GM21360 (cell line): Measurements from ENCODE around the gene GRK7.
"Not testable (repeated sequence)": the region's sequence is repeated elsewhere in the genome, so short reads cannot be mapped to it uniquely, and the experiment has no call there.

Experiments used
- ATAC-seq: cut with Tn5 transposase; IDR thresholded peaks from one replicate; pipeline ENCODE4 v1.9.1; 2021; ENCODE audit warnings: mild to moderate bottlenecking, moderate library complexity; ENCODE audit not compliant: unreplicated experiment

GRK7 gene

DNA sequence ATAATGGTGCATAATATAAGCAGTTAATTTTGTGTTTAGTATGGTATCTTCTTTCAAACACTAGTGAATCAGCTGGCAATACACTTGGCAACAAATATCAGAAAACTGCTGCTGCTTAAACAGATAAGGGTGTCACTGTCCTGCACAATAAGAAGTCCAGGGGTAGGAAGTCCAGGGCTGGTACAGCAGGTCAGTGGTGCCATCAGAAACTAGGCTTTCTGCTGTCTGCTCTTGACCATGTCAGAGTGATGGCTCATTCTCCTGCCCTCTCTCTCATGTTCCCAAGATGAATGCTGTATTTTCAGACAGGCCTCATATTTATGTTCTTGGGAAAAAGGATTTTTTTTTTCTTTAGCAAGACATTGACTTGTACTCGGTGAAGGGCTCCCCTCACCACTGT lies 9.2 kb upstream of the GRK7 start:
- ATAC-seq, result no peak

DNA sequence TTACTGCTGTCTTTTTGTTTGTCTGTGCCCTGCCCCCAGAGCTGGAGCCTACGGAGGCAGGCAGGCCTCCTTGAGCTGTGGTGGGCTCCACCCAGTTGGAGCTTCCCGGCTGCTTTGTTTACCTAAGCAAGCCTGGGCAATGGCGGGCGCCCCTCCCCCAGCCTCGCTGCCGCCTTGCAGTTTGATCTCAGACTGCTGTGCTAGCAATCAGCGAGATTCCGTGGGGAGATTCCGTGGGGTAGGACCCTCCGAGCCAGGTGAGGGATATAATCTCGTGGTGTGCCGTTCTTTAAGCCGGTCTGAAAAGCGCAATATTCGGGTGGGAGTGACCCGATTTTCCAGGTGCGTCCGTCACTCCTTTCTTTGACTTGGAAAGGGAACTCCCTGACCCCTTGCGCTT lies 656 bp upstream of the GRK7 start:
- not testable (repeated sequence) for ATAC-seq

DNA sequence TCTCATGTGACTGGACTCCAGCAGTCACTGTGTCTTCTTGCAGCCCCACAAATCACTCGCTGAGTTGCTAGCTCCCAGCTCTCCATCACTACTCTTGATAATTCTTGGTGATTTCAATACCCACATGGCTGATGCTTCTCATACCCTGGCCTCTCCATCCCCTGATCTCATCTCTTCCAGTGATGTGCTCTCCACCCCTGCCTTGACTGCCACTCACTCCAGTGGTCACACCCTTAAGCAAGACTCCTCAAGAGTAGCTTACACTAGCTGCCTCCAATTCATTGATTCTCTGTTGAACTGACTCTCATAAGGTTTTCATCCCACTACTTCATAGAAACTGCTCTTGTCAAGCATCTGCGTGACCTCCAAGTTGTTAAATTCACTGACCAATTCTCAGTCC lies 837 bp downstream of the GRK7 start:
- ATAC-seq, result no peak

DNA sequence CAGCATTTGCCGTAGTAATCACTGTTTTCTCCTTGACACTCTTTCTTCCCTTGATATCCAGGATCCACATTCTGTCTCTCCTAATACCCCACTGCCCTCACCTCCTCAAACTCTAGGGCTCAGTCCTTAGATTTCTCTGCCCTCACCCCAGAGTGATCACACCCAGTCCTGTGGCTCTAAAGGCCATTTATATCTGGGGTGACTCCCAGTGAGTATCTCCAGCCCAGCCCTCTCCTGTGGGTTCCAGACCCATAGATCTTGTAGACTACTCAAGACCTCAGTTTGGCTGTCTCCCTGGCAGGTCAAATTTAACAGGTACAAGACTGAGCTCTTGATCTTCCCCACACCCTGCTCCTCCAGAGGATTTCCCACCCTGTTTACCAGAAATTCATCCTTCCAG lies 1.3 kb downstream of the GRK7 start:
- no peak for ATAC-seq

DNA sequence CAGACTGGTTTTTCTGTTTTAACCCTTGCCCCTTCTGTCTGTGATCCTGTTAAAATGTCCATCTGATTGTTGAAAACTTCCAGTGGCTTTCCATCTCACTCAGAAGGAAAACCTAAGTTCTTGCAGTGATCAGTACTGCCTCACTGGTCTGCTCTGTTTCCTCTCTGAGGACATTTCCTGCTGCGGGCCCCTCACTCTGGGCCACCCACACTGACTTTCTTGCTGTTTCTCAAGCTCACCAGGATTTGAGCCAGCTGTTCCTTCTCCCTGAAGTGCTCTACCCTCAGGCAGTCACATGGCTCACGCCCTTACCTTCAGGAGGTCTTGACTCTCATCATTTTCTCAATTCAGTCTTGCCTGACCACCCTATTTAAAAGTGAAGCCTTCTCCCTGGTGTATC lies 1.8 kb downstream of the GRK7 start:
- no peak for ATAC-seq

DNA sequence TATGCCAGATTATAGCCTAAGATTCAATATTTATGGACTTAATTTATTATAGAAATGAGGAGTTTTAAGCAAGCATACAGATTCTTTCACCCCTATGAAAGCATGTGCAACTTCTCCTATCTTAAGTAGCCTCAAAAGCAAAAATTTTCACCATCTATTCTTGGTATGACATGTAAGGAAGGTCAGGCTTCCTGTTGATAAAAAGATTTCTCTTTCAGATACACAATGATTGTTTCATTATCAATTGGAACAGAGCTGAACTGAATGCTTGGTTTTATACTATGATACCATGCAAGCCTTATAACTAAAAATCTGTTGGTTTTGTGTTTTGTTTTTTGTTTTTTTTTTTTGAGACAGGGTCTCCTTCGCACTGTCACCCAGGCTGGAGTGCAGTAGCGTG lies 3.9 kb downstream of the GRK7 start:
- no peak for ATAC-seq

DNA sequence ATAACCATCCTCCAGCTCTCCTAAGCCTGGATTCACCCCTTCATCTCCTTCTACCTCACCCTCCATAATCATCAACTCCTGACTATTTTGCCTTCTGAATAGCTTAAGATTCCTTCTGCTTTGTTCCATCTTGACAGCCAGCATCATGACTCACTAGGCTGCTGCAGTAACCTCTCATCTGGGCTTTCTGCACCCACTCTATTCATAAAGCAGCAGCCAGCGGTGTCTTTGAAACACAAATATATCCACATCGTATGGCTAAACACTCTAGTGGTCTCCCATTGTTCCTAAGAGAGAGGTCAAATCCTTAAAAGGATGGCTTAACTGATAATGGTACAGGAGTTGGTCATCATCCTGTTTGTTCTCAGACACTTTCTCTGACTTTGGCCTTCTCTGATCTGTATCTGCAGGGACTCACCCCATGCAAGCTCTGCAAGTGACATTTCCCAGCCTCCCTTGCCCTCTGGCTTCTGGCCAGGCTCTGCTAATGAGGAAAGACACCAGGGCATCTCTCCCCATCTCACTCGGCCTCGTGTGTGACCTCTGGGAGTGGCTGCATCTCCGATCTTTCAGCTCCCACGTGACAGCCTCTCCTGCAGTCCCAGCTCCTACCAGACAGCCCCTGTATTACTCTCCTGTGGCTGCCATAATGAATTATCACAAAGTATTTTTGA lies 6.2 kb downstream of the GRK7 start:
- ATAC-seq, result no peak

DNA sequence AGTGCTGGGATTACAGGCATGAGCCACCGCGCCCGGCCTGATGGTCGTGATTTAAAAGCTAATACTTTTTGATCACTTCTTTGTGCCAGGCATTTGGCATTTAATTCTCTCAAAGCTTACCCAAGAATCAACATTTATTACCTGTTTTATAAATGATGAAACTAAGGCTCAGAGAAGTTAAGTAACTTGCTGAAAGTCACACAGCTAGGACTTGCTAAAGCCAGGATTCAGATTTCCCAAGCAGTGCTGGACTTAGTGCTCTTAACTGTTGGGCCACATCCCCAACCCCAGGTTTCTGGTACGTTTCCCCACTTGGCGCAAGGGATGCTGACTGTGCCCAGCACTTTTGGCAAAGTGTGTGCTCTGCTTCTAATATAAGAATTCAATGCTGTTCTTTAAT lies 10.5 kb downstream of the GRK7 start:
- no peak for ATAC-seq

DNA sequence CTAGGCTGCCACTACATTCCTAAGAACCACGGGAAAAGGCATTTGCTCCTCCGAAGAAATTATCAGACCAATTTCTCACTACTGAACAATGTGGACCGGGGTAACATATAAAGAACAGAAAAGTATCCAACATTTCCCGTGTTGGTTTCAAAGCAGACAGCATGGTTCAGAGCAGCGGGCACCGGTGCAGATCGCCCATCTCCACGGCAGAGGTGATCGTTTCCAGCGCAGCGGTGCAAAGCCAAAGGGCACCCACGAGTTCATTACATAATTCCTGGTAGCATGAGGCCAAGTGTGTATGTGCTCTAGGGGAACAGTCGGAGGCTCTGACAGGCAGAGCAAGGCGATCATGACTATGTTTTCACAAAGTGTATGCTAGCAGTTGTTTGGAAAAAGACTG lies 13.2 kb downstream of the GRK7 start:
- ATAC-seq, result no peak

DNA sequence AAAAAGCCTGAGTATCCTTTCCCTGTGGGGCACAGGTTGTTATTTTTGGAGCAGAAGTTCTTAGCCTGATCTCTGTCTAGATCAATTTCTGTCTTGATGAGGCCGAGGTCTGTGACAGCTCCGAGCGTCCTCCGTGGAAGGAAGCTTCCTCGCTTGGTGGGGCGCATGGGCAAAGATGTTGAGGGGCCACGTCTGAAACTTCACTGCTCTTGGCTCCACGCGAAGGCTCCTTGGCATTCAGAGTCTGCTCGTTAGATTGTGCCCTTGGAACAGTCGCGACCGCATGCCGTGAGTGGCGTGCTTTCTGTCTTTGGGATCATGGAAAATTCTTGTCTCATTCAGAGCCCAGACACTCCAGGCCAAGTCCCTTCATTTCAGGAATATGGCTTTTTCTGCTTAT lies 13.7 kb downstream of the GRK7 start:
- ATAC-seq, result no peak

DNA sequence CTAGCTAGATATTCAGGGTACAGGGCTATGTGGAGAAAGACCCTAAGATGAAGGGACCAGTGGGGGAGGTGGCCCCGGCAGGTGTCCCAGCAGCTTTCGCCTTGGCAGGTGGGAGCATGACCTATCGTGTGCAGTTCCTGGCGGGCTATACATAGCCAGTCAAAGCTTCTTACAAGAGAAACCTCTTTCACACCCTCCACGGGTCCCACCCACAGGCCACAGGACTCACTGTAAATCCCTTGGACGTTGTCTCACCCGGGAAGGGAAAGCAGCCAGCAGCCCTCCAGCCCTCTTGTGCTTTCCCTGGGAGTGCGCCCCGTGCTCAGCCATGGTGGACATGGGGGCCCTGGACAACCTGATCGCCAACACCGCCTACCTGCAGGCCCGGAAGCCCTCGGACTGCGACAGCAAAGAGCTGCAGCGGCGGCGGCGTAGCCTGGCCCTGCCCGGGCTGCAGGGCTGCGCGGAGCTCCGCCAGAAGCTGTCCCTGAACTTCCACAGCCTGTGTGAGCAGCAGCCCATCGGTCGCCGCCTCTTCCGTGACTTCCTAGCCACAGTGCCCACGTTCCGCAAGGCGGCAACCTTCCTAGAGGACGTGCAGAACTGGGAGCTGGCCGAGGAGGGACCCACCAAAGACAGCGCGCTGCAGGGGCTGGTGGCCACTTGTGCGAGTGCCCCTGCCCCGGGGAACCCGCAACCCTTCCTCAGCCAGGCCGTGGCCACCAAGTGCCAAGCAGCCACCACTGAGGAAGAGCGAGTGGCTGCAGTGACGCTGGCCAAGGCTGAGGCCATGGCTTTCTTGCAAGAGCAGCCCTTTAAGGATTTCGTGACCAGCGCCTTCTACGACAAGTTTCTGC lies 15.0 kb downstream of the GRK7 start:
- no peak for ATAC-seq

DNA sequence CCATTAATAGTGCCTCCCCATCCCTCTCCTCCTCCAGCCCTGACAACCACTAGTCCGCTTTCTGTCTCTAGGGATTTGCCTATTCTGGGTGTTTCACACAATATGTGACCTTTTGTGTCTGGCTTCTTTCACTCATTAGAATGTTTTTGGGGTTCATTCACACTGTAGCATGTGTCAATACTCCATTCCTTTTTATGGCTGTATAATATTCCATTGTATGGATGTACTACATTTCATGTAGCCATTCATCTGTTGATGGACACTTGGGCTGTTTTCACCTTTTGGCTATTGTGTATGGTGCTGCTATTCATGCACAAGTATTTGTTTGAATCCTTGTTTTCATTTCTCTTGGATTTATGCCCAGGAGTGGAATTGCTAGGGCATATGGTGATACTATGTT lies 16.5 kb downstream of the GRK7 start:
- no peak for ATAC-seq

DNA sequence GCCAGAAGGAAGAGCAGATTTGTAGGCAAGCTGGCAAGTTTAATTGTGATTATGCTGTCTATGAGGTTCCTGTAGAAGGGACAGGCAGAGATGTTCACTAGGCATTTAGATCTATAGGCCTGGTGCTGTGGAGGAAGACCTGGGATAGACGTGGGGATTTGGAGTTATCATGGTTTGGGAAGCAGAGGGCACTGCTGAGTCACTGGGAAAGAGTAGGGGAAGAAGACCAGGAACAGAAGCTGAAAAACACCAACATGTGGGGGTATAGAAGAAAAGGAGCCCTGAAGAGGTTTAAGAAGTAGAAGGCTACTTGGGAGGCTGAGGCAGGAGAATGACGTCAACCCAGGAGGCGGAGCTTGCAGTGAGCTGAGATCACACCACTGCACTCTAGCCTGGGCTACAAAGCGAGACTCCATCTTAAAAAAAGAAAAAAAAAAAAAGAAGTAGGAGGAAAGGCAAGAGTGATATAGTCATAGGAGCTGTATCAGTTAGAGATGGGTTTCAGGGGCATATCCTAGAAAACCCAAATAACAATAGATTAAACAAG lies 19.3 kb downstream of the GRK7 start:
- no peak for ATAC-seq

DNA sequence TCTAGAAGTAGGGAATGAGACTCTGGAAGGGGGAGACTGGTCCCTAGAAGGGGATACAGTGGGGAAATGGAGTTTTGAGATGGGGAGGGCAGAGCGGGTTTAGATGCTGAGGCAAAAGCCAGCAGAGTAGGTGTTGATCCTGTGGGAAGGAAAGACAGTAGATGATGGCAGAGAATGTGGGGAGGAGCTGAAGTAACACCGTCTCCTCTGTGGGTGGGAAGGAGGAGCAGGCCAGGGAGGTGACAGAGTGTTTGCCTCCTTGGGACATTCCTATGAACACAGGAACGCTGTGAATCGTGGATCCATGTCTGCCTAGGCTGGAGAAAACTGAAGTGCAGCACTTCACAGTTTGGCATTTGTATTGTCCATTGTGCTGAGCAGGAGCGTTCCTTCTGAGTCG lies 20.4 kb downstream of the GRK7 start:
- no peak for ATAC-seq

DNA sequence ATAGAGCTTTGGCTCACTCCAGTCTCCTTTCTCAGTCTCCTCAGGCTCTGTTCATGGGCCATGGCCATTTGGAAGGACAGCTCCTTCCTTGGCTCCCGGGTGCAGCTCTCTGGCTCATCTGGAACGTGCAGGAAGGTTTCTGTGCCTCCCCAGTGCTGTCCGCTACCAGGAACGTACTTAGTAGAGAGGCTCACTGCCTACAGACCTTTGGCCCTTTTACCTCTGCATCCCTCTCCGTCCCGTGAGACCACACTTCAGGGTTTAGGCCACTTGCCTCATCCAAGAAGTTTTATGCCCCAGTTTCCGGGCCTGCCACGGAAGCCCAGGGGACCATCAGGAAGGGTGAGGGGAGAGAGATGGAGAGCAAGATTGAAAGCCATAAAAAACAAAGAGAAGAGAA lies 20.9 kb downstream of the GRK7 start:
- no peak for ATAC-seq

DNA sequence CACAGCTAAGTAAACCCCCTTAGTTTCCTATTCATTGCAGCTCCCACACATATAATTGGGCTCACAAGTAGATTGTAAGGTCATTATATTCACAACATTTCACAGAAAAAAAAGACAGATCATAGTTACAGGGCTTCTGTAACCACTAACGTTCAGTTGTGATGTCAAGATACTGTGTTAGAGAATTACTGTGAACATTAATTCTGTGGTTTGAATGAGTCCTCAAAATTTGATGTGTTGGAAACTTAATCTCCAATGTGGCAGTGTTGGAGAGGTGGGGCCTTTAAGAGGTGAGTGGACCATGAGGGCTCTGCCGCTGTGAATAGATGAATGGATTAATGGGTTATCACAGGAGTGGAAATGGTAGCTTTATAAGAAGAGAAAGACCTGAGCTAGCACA lies 21.3 kb downstream of the GRK7 start:
- no peak for ATAC-seq

DNA sequence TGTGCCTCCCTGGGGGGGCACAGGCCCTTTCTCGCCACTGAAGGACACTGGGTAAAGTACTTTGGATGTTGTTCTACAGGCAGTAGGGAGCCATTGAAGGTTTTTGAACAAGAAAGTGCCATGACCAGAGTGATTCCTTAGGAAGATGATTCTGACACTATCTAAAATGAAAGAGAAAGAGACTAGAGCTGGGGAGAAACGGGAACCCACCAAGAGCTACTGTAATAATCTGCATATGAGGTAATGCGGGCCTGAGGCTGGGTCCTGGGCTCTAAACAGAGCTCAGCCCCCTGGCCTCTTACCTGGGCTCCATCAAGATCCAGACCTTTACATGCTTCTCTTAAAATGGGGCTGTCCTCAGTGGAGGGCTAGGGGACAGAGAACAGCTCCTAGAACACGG lies 24.9 kb downstream of the GRK7 start:
- ATAC-seq, result no peak

DNA sequence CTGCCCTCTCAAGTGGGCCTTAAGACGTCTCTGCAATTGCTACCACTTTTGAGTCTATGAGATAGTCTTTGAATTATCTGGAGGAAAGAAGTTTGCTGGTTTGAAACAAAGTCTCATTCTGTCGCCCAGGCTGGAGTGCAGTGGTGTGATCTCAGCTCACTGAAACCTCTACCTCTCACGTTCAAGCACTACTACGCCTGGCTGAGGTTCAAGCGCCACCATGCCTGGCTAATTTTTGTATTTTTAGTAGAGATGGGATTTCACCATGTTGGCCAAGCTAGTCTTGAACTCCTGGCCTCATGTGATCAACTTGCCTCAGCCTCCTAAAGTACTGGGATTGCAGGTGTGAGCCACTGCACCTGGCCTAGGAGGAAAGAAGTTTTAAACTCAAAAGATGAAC lies 25.5 kb downstream of the GRK7 start:
- ATAC-seq, result not testable (repeated sequence)

DNA sequence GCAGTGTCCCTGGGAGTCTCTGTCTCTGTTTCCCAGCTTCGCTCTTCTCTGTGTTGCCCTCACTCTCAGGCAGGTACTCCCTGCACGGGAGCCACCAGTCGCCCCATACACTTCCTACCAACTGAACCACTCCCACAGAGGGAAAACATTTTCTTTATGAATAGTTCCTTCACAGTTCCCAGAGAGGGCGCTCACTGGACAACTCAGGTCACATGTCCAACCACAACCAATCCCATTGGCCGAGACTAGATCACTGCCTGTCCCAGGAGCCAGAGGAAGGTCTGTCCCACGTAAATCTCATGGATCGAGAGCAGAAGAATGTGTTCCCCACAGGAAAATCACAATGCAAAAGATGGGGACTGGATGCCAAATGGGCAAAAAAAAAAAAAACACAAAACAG lies 26.1 kb downstream of the GRK7 start:
- no peak for ATAC-seq

DNA sequence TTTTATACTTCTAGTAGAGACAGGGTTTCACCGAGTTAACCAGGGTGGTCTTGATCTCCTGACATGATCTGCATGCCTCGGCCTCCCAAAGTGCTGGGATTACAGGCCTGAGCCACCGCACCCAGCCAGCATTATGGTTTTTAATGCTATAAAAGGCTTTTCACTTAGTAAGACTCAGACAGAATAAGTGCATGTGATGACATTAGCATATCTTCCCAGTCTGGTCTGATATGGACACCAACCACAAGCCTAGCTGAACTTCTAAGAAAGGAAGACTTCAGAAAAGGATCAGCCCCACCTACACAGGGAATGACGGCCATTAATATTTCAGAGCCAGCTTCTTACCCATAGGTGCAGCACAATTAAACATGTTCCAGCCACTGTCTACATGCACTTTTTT lies 27.0 kb downstream of the GRK7 start:
- no peak for ATAC-seq

DNA sequence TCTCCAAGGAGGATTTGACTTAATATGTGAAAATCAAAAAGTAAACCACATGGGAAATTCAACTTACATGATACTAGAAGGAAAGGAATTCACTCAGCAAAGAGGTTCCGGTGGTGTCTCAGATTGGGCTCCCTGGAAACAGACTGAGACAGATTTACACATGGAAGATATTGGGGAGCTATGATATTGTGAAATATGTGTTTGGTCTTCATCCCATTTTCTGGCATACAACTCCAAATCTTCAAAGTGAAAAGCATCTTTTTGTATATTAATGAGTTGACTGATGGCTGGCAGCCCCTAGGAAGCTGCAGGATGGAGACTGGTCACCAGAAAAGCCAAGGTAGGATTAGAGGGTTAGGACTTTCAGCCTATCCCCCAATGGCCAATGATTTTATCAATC lies 29.3 kb downstream of the GRK7 start:
- ATAC-seq, result no peak

DNA sequence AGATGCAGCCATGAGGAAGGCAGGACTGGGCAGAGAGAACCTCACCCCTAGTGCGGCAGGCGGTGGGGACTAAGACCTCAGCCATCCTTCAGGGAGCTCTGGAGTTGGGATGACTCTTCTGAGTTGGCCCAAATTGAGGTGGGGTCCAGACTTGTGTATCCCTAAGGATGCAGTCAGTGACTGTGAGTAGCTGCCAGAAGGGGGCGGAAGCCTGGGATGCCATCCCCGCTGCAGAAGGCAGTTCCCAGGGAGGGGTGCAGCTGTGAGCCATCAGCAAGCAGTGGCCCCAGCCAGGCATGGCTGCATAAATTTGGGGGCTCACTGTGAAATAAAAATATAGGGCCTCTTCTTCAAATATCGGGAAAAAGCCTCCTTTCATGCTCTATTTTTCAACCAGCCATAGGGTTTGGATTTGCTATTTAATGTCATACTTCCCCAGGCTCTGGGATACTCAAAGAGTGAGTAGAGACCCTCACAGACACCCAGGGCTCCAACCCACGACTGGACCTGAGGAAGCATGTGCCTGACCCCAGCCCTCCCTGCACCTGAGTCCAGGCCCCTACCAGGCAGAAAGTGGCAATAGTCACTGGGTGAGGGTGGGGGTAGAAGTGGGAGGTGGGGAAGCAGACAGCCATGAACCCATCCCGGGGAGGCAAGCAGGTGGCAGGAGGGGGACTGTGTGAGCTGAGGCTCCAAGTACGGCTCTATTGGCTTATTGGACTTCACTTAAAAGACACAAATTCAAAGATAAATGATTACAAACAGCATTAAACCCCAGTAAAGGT lies 30.5 kb downstream of the GRK7 start:
- no peak for ATAC-seq
